ENCODE measurements around the gene GPR142. TPM values are rescaled to one million over a fixed set of nuclear protein-coding genes. Genes with fewer than 3 reads are reported as not detected.

GPR142 gene
- total RNA-seq, 1 donor from 2014 or later = 20.7 TPM

- Mint-ChIP-seq H3K27me3 (ENCODE audit: unreplicated experiment) (peaks cover 11% of the 10 kb centered on the region), H3K4me1 (ENCODE audit: low read depth, unreplicated experiment) (peaks cover 9% of the 10 kb centered on the region), H3K27ac (ENCODE audit: unreplicated experiment) (no peak overlapping the region), H3K36me3 (ENCODE audit: unreplicated experiment) (no peaks in the 10 kb centered on the region), H3K4me3 (ENCODE audit: unreplicated experiment) (no peak overlapping the region), H3K9me3 (ENCODE audit: unreplicated experiment) (peaks cover 2% of the 10 kb centered on the region)
- TF ChIP-seq, protein P1, sequence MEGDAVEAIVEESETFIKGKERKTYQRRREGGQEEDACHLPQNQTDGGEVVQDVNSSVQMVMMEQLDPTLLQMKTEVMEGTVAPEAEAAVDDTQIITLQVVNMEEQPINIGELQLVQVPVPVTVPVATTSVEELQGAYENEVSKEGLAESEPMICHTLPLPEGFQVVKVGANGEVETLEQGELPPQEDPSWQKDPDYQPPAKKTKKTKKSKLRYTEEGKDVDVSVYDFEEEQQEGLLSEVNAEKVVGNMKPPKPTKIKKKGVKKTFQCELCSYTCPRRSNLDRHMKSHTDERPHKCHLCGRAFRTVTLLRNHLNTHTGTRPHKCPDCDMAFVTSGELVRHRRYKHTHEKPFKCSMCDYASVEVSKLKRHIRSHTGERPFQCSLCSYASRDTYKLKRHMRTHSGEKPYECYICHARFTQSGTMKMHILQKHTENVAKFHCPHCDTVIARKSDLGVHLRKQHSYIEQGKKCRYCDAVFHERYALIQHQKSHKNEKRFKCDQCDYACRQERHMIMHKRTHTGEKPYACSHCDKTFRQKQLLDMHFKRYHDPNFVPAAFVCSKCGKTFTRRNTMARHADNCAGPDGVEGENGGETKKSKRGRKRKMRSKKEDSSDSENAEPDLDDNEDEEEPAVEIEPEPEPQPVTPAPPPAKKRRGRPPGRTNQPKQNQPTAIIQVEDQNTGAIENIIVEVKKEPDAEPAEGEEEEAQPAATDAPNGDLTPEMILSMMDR (IDR thresholded peaks at IDR 0.05; ENCODE audit: partially characterized antibody, unreplicated experiment) = no peak
- DNase-seq = no peak
These were observed 47.2 kb downstream of the GPR142 start for GRCh38 chr17:74414510-74414909.

DNA sequence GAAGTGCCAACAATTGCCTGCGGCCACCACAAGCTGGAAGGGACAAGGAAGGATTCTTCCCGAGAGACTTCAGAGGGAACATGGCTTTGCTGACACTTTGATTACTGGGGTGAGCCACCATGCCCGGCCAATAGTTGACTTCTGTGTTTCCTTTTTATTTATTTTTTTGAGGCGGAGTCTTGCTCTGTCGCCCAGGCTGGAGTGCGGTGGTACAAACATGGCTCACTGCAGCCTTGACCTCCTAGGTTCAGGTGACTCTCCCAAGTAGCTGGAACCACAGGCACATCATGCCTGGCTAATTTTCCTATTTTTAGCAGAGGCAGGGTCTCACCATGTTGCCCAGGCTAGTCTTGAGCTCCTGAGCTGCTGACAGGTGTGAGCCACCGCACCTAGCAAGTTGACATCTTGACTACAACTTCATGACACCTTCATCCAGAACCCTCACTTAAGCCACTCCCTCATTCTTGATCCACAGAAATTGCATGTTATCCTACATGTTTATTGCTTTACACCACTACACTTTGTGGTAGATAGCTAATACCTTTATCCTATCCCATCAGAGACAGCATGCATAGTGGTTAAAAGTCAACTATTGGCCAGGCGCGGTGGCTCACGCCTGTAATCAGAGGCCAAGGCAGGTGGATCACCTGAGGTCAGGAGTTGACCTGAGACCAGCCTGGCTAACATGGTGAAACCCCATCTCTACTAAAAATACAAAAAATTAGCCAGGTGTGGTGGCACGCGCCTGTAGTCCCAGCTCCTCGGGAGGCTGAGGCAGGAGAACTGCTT, 48.5 kb downstream of the GPR142 start:
- Mint-ChIP-seq H3K4me3 (ENCODE audit: unreplicated experiment) (no peak overlapping the region), H3K36me3 (ENCODE audit: unreplicated experiment) (no peaks in the 10 kb centered on the region), H3K27me3 (ENCODE audit: unreplicated experiment) (peaks cover 8% of the 10 kb centered on the region), H3K4me1 (ENCODE audit: low read depth, unreplicated experiment) (peaks cover 9% of the 10 kb centered on the region), H3K27ac (ENCODE audit: unreplicated experiment) (no peak overlapping the region), H3K9me3 (ENCODE audit: unreplicated experiment) (peaks cover 2% of the 10 kb centered on the region)
- TF ChIP-seq, protein P1 (IDR thresholded peaks at IDR 0.05; ENCODE audit: partially characterized antibody, unreplicated experiment) = no peak
- DNase-seq = no peak

DNA sequence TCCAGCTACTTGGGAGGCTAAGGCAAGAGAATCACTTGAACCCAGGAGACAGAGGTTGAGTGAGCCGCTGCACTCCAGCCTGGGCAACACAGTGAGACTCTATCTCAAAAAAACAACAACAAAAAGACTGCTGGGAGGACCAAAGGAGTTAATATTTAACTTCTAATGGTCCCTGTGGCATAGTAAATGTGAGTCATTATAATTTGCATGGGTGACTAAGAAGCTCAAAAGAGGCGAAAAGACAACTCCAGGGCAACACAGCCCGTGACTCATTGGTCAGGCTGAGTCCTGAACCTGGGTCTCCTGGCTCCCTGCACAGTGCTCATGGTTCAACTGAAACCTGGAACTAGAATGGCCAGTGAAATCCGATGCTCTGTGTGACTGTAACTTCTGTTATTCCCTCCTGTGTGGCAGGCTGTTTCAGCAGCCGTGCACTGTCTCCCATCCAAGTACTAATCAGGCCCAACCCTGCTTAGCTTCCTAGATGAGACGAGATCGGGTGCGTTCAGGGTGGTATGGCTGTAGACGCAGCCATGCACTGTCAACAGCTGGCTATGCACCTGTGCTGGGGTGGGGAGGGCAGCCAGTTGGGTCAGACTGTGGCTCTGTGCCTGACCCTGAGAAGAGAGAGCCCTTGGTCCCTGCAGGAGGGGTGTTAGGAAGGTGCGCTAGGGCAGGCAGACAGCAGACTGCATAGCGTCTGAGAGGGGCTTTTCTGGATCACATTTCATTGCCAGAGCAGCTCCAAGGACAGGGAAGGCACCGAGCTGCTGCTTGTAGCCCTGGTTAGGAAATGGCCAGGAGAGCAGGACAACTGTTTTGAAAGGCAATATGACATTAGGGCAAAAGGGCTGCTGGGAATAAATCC, 50.1 kb downstream of the GPR142 start:
- peaks cover 3% of the 10 kb centered on the region for H3K9me3 Mint-ChIP-seq (ENCODE audit: unreplicated experiment)
- TF ChIP-seq, protein P1 (IDR thresholded peaks at IDR 0.05; ENCODE audit: partially characterized antibody, unreplicated experiment) = no peak
- peak overlapping the region; percentile 6 for H3K27ac Mint-ChIP-seq (ENCODE audit: unreplicated experiment)
- H3K36me3 Mint-ChIP-seq (ENCODE audit: unreplicated experiment) = no peaks in the 10 kb centered on the region
- H3K27me3 Mint-ChIP-seq (ENCODE audit: unreplicated experiment) = peaks cover 8% of the 10 kb centered on the region
- peaks cover 5% of the 10 kb centered on the region for H3K4me1 Mint-ChIP-seq (ENCODE audit: low read depth, unreplicated experiment)
- no peak overlapping the region for H3K4me3 Mint-ChIP-seq (ENCODE audit: unreplicated experiment)
- DNase-seq = peak; percentile 24

DNA sequence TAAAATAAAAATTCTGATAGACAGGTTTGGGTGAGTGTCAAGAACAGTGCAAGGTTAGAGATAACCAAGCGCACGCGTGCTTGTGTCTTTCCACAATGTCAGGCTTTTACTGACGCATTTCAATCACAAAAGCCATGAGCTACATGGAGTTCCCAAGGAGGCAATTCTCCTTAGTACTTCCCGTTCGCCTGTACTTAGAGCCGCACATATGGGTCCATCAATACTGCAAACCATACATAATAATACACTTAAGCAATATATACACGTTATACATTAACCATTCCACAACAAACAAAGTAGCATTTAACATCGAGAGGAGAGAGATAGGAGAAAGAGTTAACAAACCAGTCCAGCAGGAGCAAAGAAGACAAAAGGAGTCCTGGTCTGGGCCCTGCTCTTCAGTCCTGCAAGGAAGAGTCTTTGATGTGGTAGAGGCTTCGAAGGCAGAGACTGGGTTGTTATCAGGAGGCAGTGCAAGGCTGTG, 52.7 kb downstream of the GPR142 start:
- TF ChIP-seq, protein P1 (IDR thresholded peaks at IDR 0.05; ENCODE audit: partially characterized antibody, unreplicated experiment) = no peak
- peaks cover 8% of the 10 kb centered on the region for H3K27me3 Mint-ChIP-seq (ENCODE audit: unreplicated experiment)
- no peak overlapping the region for H3K4me3 Mint-ChIP-seq (ENCODE audit: unreplicated experiment)
- no peaks in the 10 kb centered on the region for H3K36me3 Mint-ChIP-seq (ENCODE audit: unreplicated experiment)
- DNase-seq = no peak
- H3K9me3 Mint-ChIP-seq (ENCODE audit: unreplicated experiment) = peaks cover 3% of the 10 kb centered on the region
- H3K4me1 Mint-ChIP-seq (ENCODE audit: low read depth, unreplicated experiment) = peaks cover 11% of the 10 kb centered on the region
- no peak overlapping the region for H3K27ac Mint-ChIP-seq (ENCODE audit: unreplicated experiment)

Other genes with a start within 250 kb of the GPR142 start
- gene RPL38, start 163.8 kb upstream of the GPR142 start, total RNA-seq (ENCODE audit: unreplicated experiment) = 600 TPM
- gene TTYH2, start 153.9 kb upstream of the GPR142 start, total RNA-seq (ENCODE audit: unreplicated experiment) = 121 TPM
- not detected for gene DNAI2, start 93.3 kb upstream of the GPR142 start, total RNA-seq (ENCODE audit: unreplicated experiment)
- gene KIF19, start 41.3 kb upstream of the GPR142 start, total RNA-seq (ENCODE audit: unreplicated experiment) = 80.8 TPM
- 310 TPM for gene BTBD17, start 5.6 kb upstream of the GPR142 start, total RNA-seq (ENCODE audit: unreplicated experiment)
- 93.3 TPM for gene GPRC5C, start 64.6 kb downstream of the GPR142 start, total RNA-seq (ENCODE audit: unreplicated experiment)
- gene CD300A, start 99.1 kb downstream of the GPR142 start, total RNA-seq (ENCODE audit: unreplicated experiment) = 0.25 TPM
- gene CD300LB, start 164.0 kb downstream of the GPR142 start, total RNA-seq (ENCODE audit: unreplicated experiment) = not detected
- not detected for gene CD300C, start 178.6 kb downstream of the GPR142 start, total RNA-seq (ENCODE audit: unreplicated experiment)
- not detected for gene CD300H, start 200.0 kb downstream of the GPR142 start, total RNA-seq (ENCODE audit: unreplicated experiment)
- gene CD300LD, start 224.8 kb downstream of the GPR142 start, total RNA-seq (ENCODE audit: unreplicated experiment) = not detected